ENCODE results near the gene TGFBR2. TPM values are rescaled to one million over a fixed set of nuclear protein-coding genes. Genes with fewer than 3 reads are reported as not detected.

The TGFBR2 gene
- total and polyA plus RNA-seq, 5 donors from 2014 or later, result 35.8 to 92.6 (median 57.4) TPM

- H3K36me3 Mint-ChIP-seq, result peaks cover 14% of the 10 kb centered on the region
- DNase-seq (no peak), ATAC-seq (ENCODE audit: low read depth in 2 of 2) (no peak)
- no peaks in the 10 kb centered on the region for H3K36me3 ChIP-seq (ENCODE audit: control insufficient read depth, insufficient read depth, low read length)
- no peaks in the 10 kb centered on the region for H3K27me3 Mint-ChIP-seq
- peaks cover 0 to 8% (median under 1%) of the 10 kb centered on the region in 4 donors for H3K4me1 Mint-ChIP-seq
- no peak overlapping the region for H3K4me3 ChIP-seq (ENCODE audit: low read depth, low read length)
- H3K27ac ChIP-seq (ENCODE audit: insufficient read depth, low read length, poor library complexity, severe bottlenecking), result no peak overlapping the region
- H3K4me3 Mint-ChIP-seq, result no peak overlapping the region
- no peaks in the 10 kb centered on the region for H3K4me1 ChIP-seq (ENCODE audit: control insufficient read depth, insufficient read depth, low read length, poor library complexity, severe bottlenecking)
- H3K9me3 Mint-ChIP-seq, result peaks cover 0 to 4% (median 0%) of the 10 kb centered on the region in 7 donors
- H3K27ac Mint-ChIP-seq, result no peak overlapping the region
- H3K27me3 ChIP-seq (ENCODE audit: control insufficient read depth, insufficient read depth, low read length), result no peaks in the 10 kb centered on the region
- H3K9me3 ChIP-seq (ENCODE audit: control insufficient read depth in 2 of 2, low read length in 2 of 2), result peaks cover 0 to 2% of the 10 kb centered on the region in 2 experiments
Observed at GRCh38 chr3:30702038-30702827, 95.8 kb downstream of the TGFBR2 start.

- ATAC-seq (ENCODE audit: low read depth in 2 of 2), result no peak
- Mint-ChIP-seq H3K27ac (peak overlapping the region in 2 of 3 donors; percentile 28 to 52), H3K4me3 (no peak overlapping the region), H3K27me3 (no peaks in the 10 kb centered on the region), H3K4me1 (peaks cover 0 to 5% (median 0%) of the 10 kb centered on the region in 4 donors), H3K36me3 (peaks cover 10% of the 10 kb centered on the region), H3K9me3 (peaks cover 0 to 4% (median 0%) of the 10 kb centered on the region in 7 donors)
- Histone ChIP-seq H3K36me3 (ENCODE audit: control insufficient read depth, insufficient read depth, low read length) (no peaks in the 10 kb centered on the region), H3K4me3 (ENCODE audit: low read depth, low read length) (no peak overlapping the region), H3K27ac (ENCODE audit: insufficient read depth, low read length, poor library complexity, severe bottlenecking) (no peak overlapping the region), H3K9me3 (ENCODE audit: control insufficient read depth in 2 of 2, low read length in 2 of 2) (peaks cover 0 to 2% of the 10 kb centered on the region in 2 experiments), H3K4me1 (ENCODE audit: control insufficient read depth, insufficient read depth, low read length, poor library complexity, severe bottlenecking) (no peaks in the 10 kb centered on the region), H3K27me3 (ENCODE audit: control insufficient read depth, insufficient read depth, low read length) (no peaks in the 10 kb centered on the region)
- no peak for DNase-seq
Observed at GRCh38 chr3:30702828-30703397, 96.5 kb downstream of the TGFBR2 start.

- Mint-ChIP-seq H3K9me3 (peaks cover 0 to 5% (median 0%) of the 10 kb centered on the region in 7 donors), H3K27me3 (no peaks in the 10 kb centered on the region), H3K36me3 (peaks cover 10% of the 10 kb centered on the region), H3K4me1 (peaks cover 0 to 11% (median 4%) of the 10 kb centered on the region in 4 donors), H3K27ac (no peak overlapping the region), H3K4me3 (no peak overlapping the region)
- ATAC-seq (ENCODE audit: low read depth in 2 of 2) (no peak), DNase-seq (no peak)
- Histone ChIP-seq H3K27me3 (ENCODE audit: control insufficient read depth, insufficient read depth, low read length) (no peaks in the 10 kb centered on the region), H3K9me3 (ENCODE audit: control insufficient read depth in 2 of 2, low read length in 2 of 2) (peaks cover 0 to 2% of the 10 kb centered on the region in 2 experiments), H3K4me3 (ENCODE audit: low read depth, low read length) (no peak overlapping the region), H3K36me3 (ENCODE audit: control insufficient read depth, insufficient read depth, low read length) (no peaks in the 10 kb centered on the region), H3K4me1 (ENCODE audit: control insufficient read depth, insufficient read depth, low read length, poor library complexity, severe bottlenecking) (no peaks in the 10 kb centered on the region), H3K27ac (ENCODE audit: insufficient read depth, low read length, poor library complexity, severe bottlenecking) (no peak overlapping the region)
Observed at GRCh38 chr3:30704931-30705890, 98.8 kb downstream of the TGFBR2 start.

- peaks cover 0 to 2% of the 10 kb centered on the region in 2 experiments for H3K9me3 ChIP-seq (ENCODE audit: control insufficient read depth in 2 of 2, low read length in 2 of 2)
- DNase-seq (no peak), ATAC-seq (ENCODE audit: low read depth in 2 of 2) (no peak)
- peaks cover 6% of the 10 kb centered on the region for H3K36me3 Mint-ChIP-seq
- H3K4me3 ChIP-seq (ENCODE audit: low read depth, low read length), result no peak overlapping the region
- no peaks in the 10 kb centered on the region for H3K4me1 ChIP-seq (ENCODE audit: control insufficient read depth, insufficient read depth, low read length, poor library complexity, severe bottlenecking)
- no peaks in the 10 kb centered on the region for H3K36me3 ChIP-seq (ENCODE audit: control insufficient read depth, insufficient read depth, low read length)
- H3K4me3 Mint-ChIP-seq, result no peak overlapping the region
- peaks cover 0 to 5% (median 0%) of the 10 kb centered on the region in 7 donors for H3K9me3 Mint-ChIP-seq
- H3K27ac ChIP-seq (ENCODE audit: insufficient read depth, low read length, poor library complexity, severe bottlenecking), result no peak overlapping the region
- no peak overlapping the region for H3K27ac Mint-ChIP-seq
- H3K27me3 ChIP-seq (ENCODE audit: control insufficient read depth, insufficient read depth, low read length), result no peaks in the 10 kb centered on the region
- peaks cover 4% of the 10 kb centered on the region for H3K27me3 Mint-ChIP-seq
- peaks cover 0 to 11% (median 4%) of the 10 kb centered on the region in 4 donors for H3K4me1 Mint-ChIP-seq
Observed at GRCh38 chr3:30707825-30708224, 101.4 kb downstream of the TGFBR2 start.

GRCh38 chr3:30708472-30708871 is 102.1 kb downstream of the TGFBR2 start:
- no peak overlapping the region for H3K27ac Mint-ChIP-seq
- Histone ChIP-seq H3K4me3 (ENCODE audit: low read depth, low read length) (no peak overlapping the region), H3K4me1 (ENCODE audit: control insufficient read depth, insufficient read depth, low read length, poor library complexity, severe bottlenecking) (no peaks in the 10 kb centered on the region), H3K36me3 (ENCODE audit: control insufficient read depth, insufficient read depth, low read length) (no peaks in the 10 kb centered on the region), H3K27ac (ENCODE audit: insufficient read depth, low read length, poor library complexity, severe bottlenecking) (no peak overlapping the region), H3K9me3 (ENCODE audit: control insufficient read depth in 2 of 2, low read length in 2 of 2) (peaks cover 0 to under 1% of the 10 kb centered on the region in 2 experiments), H3K27me3 (ENCODE audit: control insufficient read depth, insufficient read depth, low read length) (no peaks in the 10 kb centered on the region)
- H3K36me3 Mint-ChIP-seq, result peaks cover 2% of the 10 kb centered on the region
- H3K27me3 Mint-ChIP-seq, result peaks cover 4% of the 10 kb centered on the region
- no peak overlapping the region for H3K4me3 Mint-ChIP-seq
- peaks cover 0 to 11% (median 4%) of the 10 kb centered on the region in 4 donors for H3K4me1 Mint-ChIP-seq
- peaks cover 0 to 5% (median 0%) of the 10 kb centered on the region in 7 donors for H3K9me3 Mint-ChIP-seq
- no peak for ATAC-seq (ENCODE audit: low read depth in 2 of 2)
- DNase-seq, result no peak

- Mint-ChIP-seq H3K4me3 (no peak overlapping the region), H3K36me3 (no peaks in the 10 kb centered on the region), H3K4me1 (peaks cover 0 to 9% (median 4%) of the 10 kb centered on the region in 4 donors), H3K27me3 (peaks cover 8% of the 10 kb centered on the region), H3K27ac (no peak overlapping the region), H3K9me3 (peaks cover 0 to 5% (median 0%) of the 10 kb centered on the region in 7 donors)
- DNase-seq, result no peak
- no peaks in the 10 kb centered on the region for H3K4me1 ChIP-seq (ENCODE audit: control insufficient read depth, insufficient read depth, low read length, poor library complexity, severe bottlenecking)
- no peaks in the 10 kb centered on the region for H3K27me3 ChIP-seq (ENCODE audit: control insufficient read depth, insufficient read depth, low read length)
- ATAC-seq (ENCODE audit: low read depth in 2 of 2), result no peak
- no peak overlapping the region for H3K4me3 ChIP-seq (ENCODE audit: low read depth, low read length)
- H3K9me3 ChIP-seq (ENCODE audit: control insufficient read depth in 2 of 2, low read length in 2 of 2), result no peaks in the 10 kb centered on the region
- H3K36me3 ChIP-seq (ENCODE audit: control insufficient read depth, insufficient read depth, low read length), result no peaks in the 10 kb centered on the region
- H3K27ac ChIP-seq (ENCODE audit: insufficient read depth, low read length, poor library complexity, severe bottlenecking), result no peak overlapping the region
Observed at GRCh38 chr3:30710017-30710416, 103.6 kb downstream of the TGFBR2 start.

- ATAC-seq (ENCODE audit: low read depth in 2 of 2), result no peak
- H3K27me3 ChIP-seq (ENCODE audit: control insufficient read depth, insufficient read depth, low read length), result no peaks in the 10 kb centered on the region
- Mint-ChIP-seq H3K4me3 (no peak overlapping the region), H3K27ac (no peak overlapping the region), H3K4me1 (peaks cover 0 to 9% (median 4%) of the 10 kb centered on the region in 4 donors), H3K9me3 (peaks cover 0 to 3% (median 0%) of the 10 kb centered on the region in 7 donors), H3K27me3 (peaks cover 12% of the 10 kb centered on the region), H3K36me3 (no peaks in the 10 kb centered on the region)
- H3K4me3 ChIP-seq (ENCODE audit: low read depth, low read length), result no peak overlapping the region
- no peaks in the 10 kb centered on the region for H3K9me3 ChIP-seq (ENCODE audit: control insufficient read depth in 2 of 2, low read length in 2 of 2)
- DNase-seq, result no peak
- H3K4me1 ChIP-seq (ENCODE audit: control insufficient read depth, insufficient read depth, low read length, poor library complexity, severe bottlenecking), result no peaks in the 10 kb centered on the region
- no peaks in the 10 kb centered on the region for H3K36me3 ChIP-seq (ENCODE audit: control insufficient read depth, insufficient read depth, low read length)
- no peak overlapping the region for H3K27ac ChIP-seq (ENCODE audit: insufficient read depth, low read length, poor library complexity, severe bottlenecking)
Observed at GRCh38 chr3:30711151-30711550, 104.8 kb downstream of the TGFBR2 start.

Data from CD4-positive, CD25-positive, alpha-beta regulatory T cell (primary cell).